GM18868 (cell line): ENCODE measurements around the gene KCNH2.
"Not testable (repeated sequence)": the region's sequence is repeated elsewhere in the genome, so short reads cannot be mapped to it uniquely, and the experiment has no call there.

Source experiments
- ATAC-seq: cut with Tn5 transposase; IDR thresholded peaks from one replicate; pipeline ENCODE4 v1.9.1; 2021; ENCODE audit warnings: mild to moderate bottlenecking, moderate library complexity; ENCODE audit not compliant: unreplicated experiment

KCNH2 gene, protein sequence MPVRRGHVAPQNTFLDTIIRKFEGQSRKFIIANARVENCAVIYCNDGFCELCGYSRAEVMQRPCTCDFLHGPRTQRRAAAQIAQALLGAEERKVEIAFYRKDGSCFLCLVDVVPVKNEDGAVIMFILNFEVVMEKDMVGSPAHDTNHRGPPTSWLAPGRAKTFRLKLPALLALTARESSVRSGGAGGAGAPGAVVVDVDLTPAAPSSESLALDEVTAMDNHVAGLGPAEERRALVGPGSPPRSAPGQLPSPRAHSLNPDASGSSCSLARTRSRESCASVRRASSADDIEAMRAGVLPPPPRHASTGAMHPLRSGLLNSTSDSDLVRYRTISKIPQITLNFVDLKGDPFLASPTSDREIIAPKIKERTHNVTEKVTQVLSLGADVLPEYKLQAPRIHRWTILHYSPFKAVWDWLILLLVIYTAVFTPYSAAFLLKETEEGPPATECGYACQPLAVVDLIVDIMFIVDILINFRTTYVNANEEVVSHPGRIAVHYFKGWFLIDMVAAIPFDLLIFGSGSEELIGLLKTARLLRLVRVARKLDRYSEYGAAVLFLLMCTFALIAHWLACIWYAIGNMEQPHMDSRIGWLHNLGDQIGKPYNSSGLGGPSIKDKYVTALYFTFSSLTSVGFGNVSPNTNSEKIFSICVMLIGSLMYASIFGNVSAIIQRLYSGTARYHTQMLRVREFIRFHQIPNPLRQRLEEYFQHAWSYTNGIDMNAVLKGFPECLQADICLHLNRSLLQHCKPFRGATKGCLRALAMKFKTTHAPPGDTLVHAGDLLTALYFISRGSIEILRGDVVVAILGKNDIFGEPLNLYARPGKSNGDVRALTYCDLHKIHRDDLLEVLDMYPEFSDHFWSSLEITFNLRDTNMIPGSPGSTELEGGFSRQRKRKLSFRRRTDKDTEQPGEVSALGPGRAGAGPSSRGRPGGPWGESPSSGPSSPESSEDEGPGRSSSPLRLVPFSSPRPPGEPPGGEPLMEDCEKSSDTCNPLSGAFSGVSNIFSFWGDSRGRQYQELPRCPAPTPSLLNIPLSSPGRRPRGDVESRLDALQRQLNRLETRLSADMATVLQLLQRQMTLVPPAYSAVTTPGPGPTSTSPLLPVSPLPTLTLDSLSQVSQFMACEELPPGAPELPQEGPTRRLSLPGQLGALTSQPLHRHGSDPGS

DNA sequence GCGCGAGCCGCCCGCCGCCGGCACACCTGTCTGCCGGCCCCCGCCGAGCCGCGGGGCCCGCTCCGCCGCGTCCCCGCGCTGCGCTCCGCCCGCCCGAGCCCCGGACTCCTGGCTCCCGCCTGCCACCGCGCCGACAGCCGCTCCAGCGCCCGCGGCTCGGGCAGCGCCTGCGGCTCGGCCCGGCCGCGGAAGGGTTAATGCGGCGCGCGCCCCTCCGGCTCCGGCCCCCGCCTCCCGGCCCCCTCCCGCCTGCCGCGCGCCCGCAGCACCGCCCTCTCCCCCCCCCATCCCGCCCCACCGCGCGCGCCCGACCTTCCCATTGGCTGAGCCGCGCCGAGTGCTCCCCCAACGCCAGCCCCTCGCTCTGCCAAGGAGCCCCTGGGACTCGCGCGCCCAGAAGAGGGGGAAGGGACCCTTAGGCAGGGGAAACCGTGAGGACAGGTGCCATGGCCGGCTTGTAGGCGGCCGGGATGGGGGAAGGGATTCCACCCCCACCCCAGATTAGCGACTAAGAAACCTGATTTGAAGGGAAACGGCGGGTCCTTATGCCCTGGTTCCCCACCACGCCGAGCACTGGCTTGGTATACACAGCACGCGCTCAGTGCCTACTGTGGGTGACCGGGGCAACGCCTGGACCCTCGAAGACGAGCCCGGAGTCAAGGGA is at the start of gene KCNH2:
Gene KCNH2, minus strand, starts transcription at position 196 of the 664 bp plus-strand sequence. CDS start 408 bp downstream, outside the sequence.
- no peak for ATAC-seq

DNA sequence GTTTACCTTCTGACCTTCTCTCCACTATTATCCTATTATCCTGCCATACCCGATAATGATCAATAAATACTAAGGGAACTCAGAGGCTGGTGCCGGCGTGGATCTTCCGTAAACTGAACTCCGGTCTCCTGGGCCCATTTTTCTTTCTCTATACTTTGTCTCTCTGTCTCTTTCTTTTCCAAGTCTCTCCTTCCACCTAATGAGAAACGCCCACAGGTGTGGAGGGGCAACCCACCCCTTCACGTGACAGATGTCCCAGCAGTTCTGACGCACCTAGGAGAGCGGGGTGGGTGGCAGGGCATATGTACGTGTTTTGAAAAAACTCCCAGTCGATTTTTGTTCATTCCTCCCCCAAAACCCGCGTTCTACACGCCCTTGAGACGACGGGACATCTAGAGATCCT is 49.6 kb upstream of the KCNH2 start:
- ATAC-seq: not testable (repeated sequence)

DNA sequence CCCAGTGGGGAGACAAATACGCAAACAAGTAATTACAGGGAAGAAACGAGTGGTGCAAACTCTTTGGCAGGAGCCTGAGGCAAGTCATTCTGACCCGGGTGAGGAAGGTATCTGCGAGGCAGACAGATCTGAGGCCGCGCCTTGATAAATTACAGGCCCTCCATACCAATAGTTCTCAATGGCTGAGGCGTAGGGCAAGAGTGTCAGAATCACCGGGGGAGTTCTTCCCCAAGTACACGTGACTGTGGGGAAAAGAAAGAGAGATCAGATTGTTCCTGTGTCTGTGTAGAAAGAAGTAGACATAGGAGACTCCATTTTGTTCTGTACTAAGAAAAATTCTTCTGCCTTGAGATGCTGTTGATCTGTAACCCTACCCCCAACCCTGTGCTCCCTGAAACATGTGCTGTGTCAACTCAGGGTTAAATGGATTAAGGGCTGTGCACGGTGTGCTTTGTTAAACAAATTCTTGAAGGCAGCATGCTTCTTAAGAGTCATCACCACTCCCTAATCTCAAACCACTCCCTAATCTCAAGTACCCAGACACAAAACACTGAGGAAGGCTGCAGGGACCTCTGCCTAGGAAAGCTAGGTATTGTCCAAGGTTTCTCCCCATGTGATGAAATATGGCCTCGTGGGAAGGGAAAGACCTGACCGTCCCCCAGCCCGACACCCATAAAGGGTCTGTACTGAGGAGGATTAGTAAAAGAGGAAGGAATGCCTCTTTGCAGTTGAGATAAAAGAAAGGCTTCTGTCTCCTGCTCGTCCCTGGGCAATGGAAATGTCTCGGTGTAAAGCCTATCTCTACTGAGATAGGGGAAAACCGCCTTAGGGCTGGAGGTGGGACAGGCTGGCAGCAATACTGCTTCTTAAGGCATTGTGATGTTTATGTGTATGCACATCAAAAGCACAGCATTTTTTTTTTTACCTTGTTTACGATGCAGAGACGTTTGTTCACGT is 48.9 kb upstream of the KCNH2 start:
- not testable (repeated sequence) for ATAC-seq

DNA sequence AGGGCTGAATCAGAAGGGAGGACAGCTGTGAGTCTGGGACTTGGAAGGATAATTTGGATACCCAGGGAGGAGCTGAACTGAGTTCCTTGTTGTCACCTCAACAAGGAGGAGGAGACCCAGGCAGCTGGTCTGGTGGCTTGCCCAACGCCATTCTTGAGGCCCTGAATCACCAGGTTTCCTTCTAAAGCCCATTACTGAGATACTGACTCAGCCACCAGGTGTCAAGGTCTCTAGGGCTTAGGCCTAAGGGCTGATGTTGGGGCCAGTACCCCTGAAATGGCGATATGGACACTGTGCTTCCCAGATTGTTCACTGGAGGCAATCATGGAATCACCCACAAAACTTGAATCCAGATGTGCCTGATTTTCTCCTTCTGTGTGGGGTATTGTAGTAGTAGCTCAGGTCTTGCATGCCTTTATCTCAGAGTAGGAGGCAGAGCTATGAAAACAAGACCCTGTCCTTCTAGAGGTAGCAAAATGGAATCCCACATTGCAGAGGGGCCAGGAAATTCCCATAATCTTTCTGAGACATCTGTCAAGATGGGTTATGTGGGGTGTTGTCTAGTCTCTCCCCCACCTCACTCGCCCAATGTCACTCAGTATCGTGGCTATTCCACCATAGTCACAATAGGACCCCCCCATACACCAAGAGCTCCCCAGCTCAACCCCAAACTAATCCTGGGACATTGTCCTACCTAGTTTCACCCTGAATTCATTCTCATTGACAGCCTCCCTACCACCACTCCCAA is 48.0 kb upstream of the KCNH2 start:
- no peak for ATAC-seq

DNA sequence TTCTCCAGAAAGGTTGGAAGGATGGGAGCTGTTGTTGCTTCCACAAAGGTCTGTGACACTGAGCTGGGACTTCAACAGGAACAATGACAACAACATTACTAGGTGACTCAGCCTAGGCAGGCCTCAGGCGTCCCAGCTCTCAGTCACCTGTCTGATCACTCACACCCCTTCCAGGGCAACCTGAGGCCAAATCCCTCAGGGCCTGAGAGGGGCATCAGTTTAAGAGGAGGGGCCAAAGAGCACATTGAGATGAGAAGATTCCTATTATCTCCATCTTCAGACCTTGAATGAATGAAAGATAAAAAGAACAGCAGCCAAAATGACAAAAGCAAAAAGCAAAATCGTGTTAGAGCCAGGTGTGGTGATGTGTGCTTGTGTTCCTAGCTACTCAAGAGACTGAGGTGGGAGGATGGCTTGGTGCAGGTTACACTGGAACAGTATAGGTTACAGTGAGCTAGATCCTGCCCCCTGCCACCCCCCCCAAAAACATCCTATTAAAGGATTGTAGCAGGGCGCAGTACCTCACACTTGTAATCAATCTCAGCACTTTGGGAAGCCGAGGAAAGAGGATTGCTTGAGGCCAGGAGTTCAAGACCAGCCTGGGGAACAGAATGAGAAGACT is 46.4 kb upstream of the KCNH2 start, which contains the start of gene ATG9B:
Gene ATG9B, minus strand, starts transcription at position 60 of the 622 bp plus-strand sequence. CDS start 71 bp downstream, outside the sequence.
- ATAC-seq: no peak

DNA sequence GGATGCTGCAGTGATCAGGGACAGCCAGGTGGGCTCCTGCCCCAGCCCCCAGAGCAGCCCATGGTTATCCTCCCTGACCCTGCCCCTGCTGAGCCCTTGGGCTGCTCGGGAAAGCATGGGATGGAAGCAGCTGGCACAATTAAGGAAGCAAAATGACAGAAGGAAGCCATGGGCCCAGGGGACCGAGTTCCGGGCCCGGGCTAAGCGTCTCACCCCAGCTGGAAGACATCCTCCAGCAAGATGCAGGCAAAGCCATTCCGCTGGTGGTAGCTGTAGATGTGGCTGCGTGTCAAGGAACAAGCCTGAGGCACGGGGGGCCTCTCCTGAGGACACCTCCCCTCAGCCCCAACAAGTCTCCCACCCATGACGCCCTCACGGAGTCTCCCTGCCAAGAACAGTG is 45.1 kb upstream of the KCNH2 start:
- no peak for ATAC-seq

DNA sequence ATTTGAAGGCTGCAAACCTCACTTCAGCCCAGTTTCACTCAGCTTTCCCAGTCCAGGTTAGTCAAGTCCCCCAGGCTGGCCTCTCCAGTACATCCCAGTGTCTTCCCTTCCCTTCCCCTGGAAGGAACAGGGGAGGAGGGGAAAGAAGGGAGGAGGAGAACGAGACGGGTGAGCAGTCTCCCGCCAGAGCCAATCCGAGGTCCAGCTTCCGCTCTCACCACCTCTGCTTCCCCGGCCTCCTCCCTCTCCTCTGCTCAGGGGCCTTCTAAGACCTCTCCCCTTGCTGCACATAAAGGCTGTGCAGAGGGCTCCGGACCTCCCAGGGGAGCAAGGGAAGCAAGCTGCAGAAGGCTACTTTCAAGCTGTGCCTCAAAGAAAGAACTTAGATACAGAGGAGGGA is 42.1 kb upstream of the KCNH2 start:
- no peak for ATAC-seq

DNA sequence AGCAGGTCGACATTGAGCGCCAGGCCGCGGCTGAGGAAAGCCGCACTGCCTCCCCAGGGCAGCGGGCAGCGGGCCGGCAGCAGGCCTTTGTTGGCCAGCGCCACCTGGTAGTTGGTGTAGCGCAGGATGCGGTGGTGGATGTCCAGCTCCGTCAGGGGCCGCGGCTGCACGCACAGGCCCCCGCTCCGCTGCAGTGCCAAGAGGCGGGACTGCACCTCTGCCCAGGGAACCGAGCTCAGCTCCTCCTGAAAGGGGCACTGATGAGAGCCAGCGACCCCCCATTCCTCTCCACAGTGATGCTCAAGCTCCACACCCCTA is 41.0 kb upstream of the KCNH2 start:
- no peak for ATAC-seq

DNA sequence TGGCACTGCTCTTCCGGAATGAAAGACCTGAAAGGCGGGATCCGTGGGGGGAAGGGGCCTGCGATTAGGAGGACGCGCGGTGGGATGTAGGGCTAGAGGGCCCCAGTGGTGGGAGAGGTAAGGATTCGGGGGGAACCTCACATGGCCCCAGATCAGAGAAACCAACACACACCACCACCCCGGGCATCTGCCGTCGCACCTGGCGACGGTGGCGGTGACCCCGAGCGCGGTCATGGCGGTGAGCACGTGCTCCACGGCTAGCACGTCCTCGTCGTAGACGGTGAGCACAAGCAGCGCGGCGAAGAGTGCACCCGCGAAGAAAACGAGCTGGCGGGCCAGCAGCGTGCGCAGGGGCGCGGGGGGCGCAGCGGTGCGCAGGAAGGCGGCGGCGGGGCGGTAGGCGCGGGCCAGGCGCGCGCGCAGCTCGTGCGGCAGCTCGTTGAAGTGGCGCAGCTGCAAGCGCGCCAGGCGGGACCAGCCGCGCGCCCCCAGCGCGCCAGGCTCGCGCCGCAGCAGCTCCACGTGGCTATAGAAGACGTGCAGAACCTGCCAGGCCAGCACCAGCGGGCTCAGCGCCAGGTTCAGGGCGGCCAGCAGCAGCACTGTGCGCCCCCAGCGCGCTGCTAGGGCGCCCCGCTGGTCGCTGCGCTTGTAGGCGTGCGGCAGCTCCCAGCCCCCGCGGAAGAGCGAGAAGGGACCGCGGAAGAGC is 40.5 kb upstream of the KCNH2 start:
- no peak for ATAC-seq

DNA sequence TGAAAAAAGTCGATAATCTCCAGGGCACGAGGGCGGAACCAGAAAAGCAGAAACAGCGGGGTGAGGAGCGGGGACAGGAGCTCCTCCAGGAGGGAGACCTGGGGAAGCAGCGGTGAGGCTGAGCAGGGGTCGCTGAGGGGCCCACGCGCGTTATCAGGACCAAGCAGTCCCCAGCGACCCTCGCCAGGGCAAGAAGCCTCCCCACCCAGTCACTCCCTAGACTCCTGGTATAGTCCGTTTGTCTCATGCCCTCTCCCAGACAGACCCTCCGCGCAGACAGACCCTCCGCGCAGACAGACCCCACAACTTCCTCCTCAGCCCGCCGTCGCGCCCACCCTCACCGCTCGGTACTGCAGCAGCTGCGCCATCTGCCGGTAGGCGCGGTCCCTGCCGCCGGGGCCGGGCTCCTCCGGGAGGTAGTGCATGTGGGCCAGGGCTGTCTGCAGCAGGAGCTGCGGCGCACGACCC is 39.9 kb upstream of the KCNH2 start:
- ATAC-seq: peak; percentile 78

DNA sequence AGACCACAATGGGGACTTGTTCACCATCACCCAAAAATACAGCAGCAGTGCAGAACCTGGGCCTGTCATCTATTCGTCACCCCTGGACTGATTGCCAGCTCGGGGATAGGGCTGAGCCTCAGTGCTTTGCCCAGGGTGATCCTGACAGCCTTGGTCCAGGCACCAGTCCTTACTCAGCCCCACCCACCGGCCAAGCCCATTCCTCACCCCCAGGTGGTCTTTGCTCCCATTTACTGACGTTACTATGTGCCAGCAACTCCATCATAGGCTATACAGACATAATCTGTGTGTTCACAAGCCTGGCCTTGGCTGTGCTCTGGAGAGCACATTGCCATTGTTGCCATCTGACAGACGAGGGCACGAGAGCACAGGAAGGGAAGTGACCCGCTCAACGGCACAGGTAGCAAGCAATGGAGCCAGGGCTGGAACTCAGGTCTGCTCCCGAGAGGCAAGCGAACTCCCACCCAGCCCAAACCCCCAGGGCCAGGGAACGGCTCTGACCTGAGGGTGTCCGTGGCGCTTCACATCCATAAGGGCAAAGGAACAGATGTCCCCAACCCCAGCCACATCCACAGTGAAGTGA is 39.3 kb upstream of the KCNH2 start:
- ATAC-seq: no peak

DNA sequence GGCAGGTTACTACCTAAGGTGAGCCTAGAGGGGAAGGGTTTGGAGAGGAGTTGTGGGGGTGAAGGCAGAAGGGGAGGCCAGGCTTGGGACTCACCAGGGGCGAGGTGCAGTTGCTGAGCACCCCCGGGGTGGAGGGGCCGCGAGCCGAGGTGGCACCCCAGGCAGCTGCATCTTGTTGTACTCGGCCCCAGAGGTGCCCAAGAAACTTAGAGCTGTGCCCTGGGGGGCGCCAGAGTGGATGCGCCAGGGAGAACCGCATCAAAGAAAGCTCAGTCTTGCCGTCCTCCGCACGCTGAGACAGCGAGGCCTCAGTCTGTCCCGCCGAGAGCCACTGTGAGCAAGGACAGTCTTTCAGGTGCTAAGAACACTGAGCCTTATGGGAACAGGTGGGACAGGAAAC is 38.8 kb upstream of the KCNH2 start:
- ATAC-seq: no peak

DNA sequence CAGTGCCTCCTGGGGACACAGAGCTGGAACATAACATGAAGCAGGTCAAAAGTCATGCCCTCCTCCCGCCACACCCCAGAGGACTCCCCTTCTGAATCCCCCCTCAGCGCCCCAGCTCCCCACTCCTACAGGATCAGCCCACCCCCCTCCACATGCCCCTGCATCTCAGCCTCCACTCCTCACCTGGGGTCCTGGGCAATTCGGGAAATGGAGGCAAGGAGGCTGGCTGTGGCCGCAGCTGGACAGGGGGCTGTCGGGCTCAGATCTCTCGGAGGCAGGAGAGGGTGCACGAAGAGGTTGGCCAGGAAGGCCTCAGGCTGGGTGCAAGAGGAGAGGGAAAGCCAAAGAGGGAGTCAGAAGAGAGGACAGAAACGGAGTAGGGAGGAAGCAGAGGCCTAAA is 38.4 kb upstream of the KCNH2 start:
- no peak for ATAC-seq

DNA sequence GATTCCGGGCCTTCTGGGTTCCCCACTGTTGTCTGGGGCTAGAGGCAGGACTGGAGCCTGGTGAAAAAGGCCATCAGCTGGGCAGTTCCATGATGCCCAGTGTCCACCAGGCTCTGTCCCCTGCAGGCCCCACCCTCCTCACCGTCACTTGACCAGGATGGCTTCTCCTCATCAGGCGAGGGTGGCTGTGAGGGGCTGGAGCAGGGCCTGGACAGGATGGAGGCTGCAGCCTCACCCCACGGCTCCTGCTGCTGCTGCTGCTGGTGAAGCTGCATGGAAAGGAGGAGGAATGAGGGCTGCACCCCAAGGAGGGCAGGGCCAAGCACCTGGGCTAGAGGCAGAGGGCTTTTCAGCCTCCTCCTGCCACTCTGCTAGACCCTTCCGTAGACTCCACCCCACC is 37.8 kb upstream of the KCNH2 start:
- no peak for ATAC-seq

DNA sequence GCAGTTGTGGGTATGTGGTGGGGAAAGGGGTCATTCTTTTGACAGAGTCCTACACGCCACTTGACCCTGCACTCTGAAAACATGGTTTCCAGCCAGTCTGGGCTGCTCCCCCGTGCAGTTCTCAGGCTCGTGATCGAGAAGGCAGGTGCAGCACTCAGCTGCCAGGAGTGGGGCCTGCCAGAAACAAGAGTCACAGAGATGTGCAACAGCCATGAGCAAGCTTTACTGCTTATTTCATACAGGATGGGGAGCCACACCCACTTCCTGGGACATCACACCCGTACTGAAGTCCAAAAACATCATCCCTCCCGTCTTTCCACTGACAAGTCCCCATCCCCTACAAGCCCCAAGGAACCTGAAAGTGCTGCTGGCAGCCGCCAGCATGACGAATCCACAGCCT is 36.8 kb upstream of the KCNH2 start:
- no peak for ATAC-seq

DNA sequence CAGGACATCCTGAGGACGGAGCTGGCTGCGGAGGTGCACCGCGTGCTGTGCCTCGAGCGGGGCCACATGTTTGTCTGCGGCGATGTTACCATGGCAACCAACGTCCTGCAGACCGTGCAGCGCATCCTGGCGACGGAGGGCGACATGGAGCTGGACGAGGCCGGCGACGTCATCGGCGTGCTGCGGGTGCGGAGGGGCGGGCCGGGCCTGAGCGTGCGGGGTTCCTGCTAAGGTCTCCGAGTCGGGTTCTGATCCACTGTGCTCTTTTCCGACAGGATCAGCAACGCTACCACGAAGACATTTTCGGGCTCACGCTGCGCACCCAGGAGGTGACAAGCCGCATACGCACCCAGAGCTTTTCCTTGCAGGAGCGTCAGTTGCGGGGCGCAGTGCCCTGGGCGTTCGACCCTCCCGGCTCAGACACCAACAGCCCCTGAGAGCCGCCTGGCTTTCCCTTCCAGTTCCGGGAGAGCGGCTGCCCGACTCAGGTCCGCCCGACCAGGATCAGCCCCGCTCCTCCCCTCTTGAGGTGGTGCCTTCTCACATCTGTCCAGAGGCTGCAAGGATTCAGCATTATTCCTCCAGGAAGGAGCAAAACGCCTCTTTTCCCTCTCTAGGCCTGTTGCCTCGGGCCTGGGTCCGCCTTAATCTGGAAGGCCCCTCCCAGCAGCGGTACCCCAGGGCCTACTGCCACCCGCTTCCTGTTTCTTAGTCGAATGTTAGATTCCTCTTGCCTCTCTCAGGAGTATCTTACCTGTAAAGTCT is 35.8 kb upstream of the KCNH2 start:
- ATAC-seq: no peak

DNA sequence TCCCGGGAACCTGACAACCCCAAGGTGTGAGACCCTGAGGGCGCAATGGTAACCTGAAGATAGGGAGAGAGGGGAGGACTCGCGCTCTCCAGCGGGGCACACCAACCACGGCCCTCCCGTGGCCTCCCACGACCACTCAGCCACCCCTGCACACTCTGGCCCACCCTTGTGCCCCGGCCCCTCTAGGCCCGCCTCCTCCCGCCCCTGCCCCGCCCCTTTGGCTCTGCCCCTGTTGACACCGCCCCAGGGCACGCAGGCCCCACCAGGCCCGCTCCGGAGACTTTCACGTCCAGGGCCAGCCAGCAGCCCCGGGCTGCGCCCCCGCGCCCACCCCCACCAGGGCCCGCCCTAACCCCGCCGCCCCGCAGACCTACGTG is 35.2 kb upstream of the KCNH2 start:
- no peak for ATAC-seq
